SK-N-SH (cell line): Measurements from ENCODE around the gene GNA14.

Experiments used
- POLR2AphosphoS5 ChIP-seq: IDR thresholded peaks from 2 replicates; pipeline ENCODE4 v1.6.1; 2012; ENCODE audit warnings: low read depth, low read length
- ZBTB33 ChIP-seq: IDR thresholded peaks from 2 replicates; pipeline ENCODE4 v1.4.0; 2012; ENCODE audit warnings: low read depth, borderline replicate concordance

- no peak for TF ChIP-seq POLR2AphosphoS5
- TF ChIP-seq ZBTB33, result no peak
Measured at GRCh38 chr9:77599492-77599891, 48.6 kb downstream of the GNA14 start.
